SK-N-MC (cell line): ENCODE data around the gene FZD1.

Source experiments
- EZH2 ChIP-seq: fragments of 200-600 bp; sonication (generic); IDR thresholded peaks from one replicate; pipeline ENCODE4 v1.6.1; 2017; ENCODE audit warnings: antibody characterized with exemption
- FOXP2 ChIP-seq: optimal IDR thresholded peaks from 2 replicates; pipeline ENCODE3; 2011; ENCODE audit warnings: mild to moderate bottlenecking, moderate library complexity; ENCODE audit not compliant: insufficient read depth; ENCODE audit errors: extremely low read length, control extremely low read depth
- POLR2AphosphoS5 ChIP-seq: IDR thresholded peaks from 2 replicates; pipeline ENCODE4 v1.6.1; 2012; ENCODE audit warnings: mild to moderate bottlenecking, low read depth, low read length, borderline replicate concordance

- no peak for TF ChIP-seq EZH2
- TF ChIP-seq FOXP2, result no peak
- TF ChIP-seq POLR2AphosphoS5, result no peak
Measured at GRCh38 chr7:91313113-91313512, 48.9 kb downstream of the FZD1 start.
